GM12864 (cell line): ENCODE results near the gene CTTNBP2.

Experiments used
- DNase-seq: peaks from one replicate; pipeline ENCODE4 v3.0.0-alpha.2; 2011; ENCODE audit warnings: low read depth
- H3K4me3 ChIP-seq: 2 replicates; pipeline ENCODE4 v1.5.1; 2011; ENCODE audit warnings: mild to moderate bottlenecking, low read depth, low read length, control low read depth
- CTCF ChIP-seq: IDR thresholded peaks from 2 replicates; pipeline ENCODE4 v1.5.1; 2011; ENCODE audit warnings: low read depth, mild to moderate bottlenecking, moderate library complexity, low read length, control low read depth, inconsistent platforms; ENCODE audit errors: missing control alignments

CTTNBP2 gene

DNA sequence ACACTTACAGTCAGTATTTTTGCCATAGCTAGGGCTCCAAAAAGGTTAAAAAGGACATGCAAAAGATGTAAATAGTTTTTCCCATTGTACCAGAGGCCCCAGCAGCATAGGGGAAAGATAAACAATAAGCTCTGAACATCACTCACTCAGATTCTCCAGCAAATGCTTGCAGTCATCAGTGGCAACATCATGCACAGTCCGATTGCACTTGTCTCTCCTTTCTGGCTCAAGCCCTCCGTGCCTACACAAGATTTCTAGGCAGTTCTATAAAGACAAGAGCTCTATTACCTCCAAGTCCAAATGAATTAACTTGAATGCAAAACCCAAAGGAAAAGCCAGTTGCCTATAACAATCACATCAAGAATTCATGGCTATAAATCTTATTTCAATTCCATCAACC, 106.3 kb downstream of the CTTNBP2 start:
- TF ChIP-seq CTCF: no peak
- H3K4me3 ChIP-seq: no peak overlapping the region
- DNase-seq: no peak

- no peak for DNase-seq
- no peak for TF ChIP-seq CTCF
- H3K4me3 ChIP-seq: no peak overlapping the region
These were observed 109.2 kb downstream of the CTTNBP2 start for GRCh38 chr7:117764031-117764430.

DNA sequence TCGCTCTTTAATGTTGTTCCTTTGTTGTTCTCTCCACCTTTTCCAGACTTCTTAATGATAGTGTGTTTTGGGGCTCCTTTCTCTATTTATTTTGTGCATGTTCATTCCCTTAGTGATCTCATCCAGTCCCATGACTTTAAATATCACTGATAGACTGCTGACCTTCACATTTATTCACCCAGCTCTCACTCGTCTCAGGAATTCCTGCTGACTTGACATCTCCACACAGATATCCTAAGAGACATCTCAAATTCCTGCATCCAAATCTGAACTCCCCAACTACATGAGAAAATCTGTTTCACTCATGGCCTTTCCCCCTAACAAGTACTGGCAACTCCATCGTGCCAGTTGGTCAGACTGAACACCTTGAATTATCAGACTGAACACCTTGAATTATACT, 111.2 kb downstream of the CTTNBP2 start:
- TF ChIP-seq CTCF: no peak
- DNase-seq: no peak
- H3K4me3 ChIP-seq: no peak overlapping the region

DNA sequence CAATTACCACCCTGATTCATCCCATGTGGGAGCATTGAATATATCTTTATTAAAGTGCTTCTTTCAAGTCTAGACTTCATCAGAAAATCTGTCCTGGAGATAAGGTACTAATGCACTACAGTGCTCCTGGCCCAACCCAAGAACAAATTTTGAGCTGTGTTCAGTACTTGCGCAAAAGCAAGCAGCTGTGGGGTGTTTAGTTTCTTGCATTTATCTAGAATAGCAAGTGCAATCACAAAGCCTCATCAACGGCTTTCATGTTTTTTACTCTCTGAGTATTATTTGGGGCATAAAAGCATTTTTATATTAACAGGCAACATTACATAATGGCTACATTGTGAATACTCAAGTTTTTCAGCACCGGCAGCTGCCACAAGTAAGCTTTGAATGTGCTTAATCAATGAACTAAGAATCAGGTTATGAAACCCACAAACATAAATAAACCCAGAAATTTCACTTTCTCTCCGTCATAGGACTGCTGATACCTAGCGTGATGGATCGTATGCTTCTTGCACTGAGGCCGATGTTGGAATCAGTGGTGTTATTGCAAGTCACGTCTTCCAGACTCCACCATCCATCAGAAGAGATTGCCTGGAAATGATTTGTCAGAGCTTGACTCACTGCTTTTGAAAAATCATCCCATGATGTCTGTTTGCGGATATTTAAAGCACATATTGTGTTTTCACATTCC, 113.1 kb downstream of the CTTNBP2 start:
- no peak for TF ChIP-seq CTCF
- DNase-seq: no peak
- no peak overlapping the region for H3K4me3 ChIP-seq

- no peak overlapping the region for H3K4me3 ChIP-seq
- TF ChIP-seq CTCF: no peak
- no peak for DNase-seq
These were observed 115.8 kb downstream of the CTTNBP2 start for GRCh38 chr7:117757440-117757839.

DNA sequence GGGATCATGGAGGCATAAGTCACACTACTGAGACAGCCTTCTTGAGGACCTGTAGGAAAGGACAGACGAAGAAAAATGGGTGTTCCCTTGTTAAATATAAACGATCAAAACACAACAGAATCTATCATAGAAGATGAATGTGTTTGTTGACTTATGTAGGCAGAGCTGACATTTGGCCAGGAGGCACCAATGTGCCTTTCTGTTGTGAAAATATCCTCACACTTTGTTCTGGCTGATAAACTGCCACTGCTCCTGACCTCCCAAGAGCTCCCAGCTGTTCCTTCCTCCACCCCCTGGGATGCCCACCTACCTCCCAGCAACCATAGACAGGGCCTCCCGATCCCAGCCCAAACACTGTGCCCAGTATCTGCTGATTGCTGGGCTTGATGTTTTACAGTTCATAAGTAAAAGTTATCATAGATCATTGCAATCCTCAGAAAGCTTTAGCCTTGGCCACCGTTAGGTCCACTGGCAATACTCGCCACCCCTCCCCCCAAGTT, 116.6 kb downstream of the CTTNBP2 start:
- no peak for DNase-seq
- no peak for TF ChIP-seq CTCF
- no peak overlapping the region for H3K4me3 ChIP-seq

GRCh38 chr7:117755136-117755535, 118.1 kb downstream of the CTTNBP2 start:
- no peak overlapping the region for H3K4me3 ChIP-seq
- no peak for TF ChIP-seq CTCF
- no peak for DNase-seq
